G401 (cell line): ENCODE results near the gene SCIMP. TPM values are rescaled to one million over a fixed set of nuclear protein-coding genes. Genes with fewer than 3 reads are reported as not detected.
"Not testable (repeated sequence)": the region's sequence is repeated elsewhere in the genome, so short reads cannot be mapped to it uniquely, and the experiment has no call there.

ENCODE experiments used
- DNase-seq: peaks from one replicate; pipeline ENCODE4 v3.0.0-alpha.2; 2015; ENCODE audit warnings: low spot score
- in situ Hi-C: cut with HindIII; loops from 2 replicates; pipeline ENCODE4 v1.10.0; 2016; ENCODE audit warnings: low sequenced_read_pairs, mixed read lengths
- total RNA-seq: library from RNA; depleted of rRNA; stranded (reverse); fragments of >200 nt; shearing (Covaris generic); gene quantifications from 2 replicates; pipeline ENCODE4 v1.2.3, GENCODE V29; 2014

Gene SCIMP
- total RNA-seq, 1 experiment from 2014 or later = not detected

DNA sequence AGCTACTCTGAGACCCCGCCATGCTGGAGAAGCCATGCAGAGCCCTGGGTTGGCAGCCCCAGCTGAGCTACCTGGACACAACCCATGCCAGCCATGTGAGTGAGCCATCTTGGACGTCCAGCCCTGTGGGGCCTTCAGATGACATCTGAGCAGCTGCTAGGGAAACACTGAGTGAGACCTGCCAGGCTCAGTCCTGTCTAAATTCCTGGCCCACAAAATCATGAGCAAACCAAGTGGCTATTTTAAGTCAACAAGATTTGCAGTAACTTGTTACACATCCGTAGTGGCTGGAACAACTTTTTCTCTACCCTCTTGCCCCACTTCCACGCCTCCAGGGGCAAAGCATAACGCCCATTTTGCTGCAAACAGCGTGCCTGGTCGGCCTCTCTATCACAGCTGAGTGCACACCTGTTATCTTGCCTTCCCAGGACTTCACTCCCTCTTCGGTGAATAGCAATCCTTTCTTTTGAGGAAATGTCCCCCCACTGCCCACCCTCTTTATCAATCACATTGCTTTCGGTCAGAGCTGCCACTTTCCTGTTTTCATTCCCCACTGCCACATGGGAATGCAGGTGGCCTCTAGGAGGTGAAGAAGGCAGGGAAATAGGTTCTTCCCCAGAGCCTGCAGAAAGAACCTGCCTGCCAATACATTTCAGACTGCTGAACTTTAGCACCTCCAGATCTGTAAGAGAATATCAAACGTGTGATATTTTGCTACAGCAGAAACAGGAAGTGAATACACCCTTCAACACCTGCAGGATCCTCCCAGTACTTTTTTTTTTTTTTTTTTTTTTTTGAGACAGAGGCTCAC is 7.4 kb upstream of the SCIMP start:
- in situ Hi-C loops = no loop called here
- DNase-seq = no peak

DNA sequence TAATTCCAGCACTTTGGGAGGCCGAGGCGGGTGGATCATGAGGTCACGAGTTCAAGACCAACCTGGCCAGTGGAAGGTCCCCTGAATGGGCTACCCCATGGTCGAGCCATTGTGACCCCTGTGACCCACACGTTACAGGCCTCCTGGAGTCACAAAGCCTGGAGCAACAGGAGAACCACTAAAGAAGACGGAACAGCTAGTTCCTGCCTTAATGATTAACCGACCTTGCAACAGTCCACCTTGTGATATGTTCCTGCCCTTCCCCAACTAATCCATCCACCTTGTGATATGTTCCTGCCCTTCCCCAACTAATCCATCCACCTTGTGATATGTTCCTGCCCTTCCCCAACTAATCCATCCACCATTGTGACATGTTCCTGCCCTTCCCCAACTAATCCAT is 5.1 kb upstream of the SCIMP start:
- in situ Hi-C loops, DNase-seq: not testable (repeated sequence)

DNA sequence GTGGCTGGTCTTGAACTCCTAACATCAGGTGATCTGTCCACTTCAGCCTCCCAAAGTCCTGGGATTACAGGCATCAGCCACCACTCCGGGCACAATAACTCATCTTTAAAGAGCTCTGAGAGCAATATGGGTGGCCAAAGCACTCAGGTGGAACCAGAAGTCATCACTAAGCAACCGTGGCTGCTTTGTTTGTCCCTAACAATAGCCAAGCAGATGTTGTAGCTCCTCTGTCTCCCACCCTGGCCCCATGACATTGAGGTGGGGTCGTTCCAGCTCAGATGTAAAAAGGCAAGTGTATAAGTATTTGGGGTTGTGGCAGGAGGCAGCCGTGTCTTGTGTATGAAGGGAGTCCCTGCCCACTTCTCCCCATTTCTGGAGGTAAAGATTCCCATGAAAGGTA is 3.7 kb upstream of the SCIMP start:
- in situ Hi-C loops = no loop called here
- no peak for DNase-seq

DNA sequence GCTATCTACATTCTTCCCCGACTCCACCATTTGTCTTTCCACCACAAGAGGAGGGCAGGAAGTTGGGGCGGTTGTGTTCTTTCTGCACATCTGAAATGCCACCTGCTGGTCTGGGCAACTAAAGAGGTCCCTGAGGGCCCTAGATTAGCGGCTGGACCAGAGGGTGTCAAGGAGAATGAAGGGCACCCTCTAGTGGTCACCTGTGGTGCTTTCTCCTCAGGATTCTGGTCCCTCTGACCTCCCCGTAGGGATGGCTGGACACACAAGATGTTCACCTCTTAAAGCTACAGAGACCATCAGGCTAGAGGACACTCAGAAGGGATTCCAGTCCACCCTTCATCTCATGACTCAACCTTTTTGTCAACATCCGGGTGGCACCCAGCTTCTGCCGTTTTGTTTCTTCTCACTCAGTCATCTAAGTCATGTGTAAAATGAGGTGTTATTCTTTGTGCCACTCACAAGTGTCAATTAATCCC is 2.9 kb upstream of the SCIMP start:
- in situ Hi-C loops = no loop called here

DNA sequence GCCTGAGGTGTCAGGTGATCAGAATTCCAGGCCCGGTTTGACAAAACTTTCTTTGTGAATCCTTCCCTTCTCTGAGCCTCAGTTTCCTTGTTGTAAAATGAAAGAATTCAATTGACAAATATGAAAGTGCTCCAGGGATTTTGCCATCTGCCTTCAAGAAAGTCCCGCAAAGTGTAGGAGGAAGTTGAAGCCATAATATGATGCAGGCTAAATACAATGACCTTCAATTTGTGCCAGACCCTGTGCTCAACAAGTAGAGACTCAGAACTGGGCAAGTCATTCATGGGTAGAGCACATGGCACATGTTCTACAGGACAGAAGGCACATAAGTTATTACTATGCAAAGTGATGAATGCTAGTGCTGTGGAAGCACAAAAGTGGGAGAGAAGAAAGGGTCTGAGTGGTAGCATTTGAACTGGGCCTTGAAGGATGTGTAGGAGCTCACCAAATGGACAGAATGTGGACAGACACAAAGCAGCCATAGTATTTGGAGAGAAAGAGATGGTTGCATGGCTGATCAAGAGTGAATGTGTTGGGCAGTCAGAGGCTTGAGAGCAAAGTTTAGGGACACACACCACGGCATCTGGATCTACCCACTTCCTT is 2.4 kb upstream of the SCIMP start:
- in situ Hi-C loops = no loop called here
- no peak for DNase-seq

More for the DNA sequence above, 2.9 kb upstream of the SCIMP start:
- DNase-seq = peak; percentile 43

DNA sequence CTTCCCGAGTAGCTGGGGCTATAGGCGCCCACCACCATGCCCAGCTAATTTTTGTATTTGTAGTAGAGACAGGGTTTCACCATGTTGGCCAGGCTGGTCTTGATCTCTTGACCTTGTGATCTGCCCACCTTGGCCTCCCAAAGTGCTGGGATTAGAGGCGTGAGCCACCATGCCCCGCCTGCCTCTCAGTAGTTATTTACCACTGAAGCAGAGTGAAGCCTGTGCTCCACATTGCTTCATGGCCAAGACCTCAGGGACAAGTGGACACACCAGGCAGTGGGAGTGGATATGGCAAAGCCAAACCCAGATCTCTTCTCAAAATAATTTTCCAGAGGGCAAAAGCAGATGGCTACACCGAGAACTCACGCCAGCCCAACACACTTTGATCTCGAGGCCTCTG is 1.2 kb downstream of the SCIMP start:
- in situ Hi-C loops, DNase-seq: not testable (repeated sequence)

DNA sequence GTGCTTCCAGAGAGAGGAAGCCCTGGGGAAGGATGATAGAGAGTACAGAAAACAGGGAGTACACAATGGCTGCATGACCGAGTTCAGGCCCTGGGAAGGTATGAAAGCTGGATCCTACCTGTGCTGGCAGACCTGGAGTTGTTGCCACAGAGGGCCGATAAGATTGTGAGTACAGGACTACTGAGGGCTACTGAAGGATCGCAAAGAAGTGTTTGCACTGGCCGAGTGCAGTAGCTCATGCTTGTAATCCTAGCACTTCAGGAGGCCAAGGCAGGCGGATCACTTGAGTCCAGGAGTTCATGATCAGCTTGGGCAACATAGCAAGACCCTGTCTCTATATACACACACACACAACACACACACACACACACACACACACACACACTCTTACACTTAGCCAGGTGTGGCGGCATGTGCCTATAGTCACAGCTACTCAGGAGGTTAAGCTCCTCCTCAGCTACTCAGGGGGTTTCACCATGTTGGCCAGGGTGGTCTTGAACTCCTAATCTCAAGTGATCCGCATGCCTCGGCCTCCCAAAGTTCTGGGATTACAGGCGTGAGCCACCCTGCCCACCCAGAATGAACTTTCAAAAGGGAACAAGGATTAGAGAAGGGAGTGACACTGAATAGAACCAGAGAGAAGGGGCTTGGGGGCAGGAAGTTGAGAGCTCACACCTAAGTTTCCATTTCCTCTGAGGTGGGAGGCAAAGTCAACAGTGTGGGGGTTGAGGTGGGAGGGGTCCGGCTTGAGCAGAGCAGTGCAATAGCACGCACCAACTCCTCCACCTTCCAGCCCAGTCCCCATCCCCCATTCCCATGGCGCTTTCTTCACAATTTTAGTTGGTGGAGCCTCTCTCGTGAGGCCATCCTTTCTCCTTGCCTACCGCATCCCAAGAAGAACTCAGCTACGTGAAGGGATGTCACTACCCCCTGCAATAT is 7.5 kb downstream of the SCIMP start:
- no peak for DNase-seq
- in situ Hi-C loops = no loop called here

DNA sequence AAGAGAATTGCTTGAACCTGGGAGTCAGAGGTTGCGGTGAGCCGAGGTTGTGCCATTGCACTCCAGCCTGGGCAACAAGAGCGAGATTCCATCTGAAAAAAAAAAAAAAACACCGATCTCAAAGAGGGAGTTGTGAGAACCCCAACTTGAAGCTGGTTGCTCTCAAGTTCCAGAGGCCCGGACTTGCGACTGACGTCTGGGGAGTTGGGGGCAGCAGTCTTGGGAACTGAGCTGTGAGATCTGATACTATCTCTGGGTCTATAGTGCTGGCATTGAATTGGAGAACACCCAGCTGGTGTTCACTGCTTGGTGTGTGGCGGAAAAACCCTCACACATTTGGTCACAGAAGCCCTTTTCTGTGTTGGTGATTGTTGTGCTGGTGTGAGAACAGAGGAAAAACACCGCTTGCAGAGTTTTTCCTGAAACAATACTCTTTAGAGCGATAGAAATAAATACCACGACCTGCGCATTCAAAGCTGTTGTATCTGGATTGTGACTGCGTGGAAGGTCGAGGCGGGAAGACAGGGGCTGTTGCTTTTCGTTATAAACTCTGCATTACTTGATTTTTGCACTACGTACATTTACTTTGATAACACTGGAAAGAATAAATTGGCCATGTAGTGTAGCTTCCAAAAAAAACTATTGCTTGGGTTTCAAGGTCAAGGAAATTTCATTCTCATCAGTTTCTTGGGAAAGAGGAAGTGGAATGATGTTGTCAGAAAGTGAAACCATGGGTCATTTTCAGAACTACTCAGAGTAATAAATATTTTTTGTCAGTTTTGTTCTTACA is 8.8 kb downstream of the SCIMP start:
- in situ Hi-C loops = no loop called here

DNA sequence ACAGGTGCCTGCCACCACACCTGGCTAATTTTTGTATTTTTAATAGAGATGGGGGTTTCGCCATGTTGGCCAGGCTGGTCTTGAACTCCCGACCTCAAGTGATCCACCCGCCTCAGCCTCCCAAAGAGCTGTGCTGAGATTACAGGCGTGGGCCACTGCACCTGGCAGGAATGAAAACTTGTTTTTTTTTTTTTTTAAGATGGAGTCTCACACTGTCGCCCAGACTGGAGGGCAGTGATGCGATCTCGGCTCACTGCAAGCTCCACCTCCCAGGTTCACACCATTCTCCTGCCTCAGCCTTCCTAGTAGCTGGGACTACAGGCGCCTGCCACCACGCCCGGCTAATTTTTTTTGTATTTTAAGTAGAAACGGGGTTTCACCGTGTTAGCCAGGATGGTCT is 12.7 kb downstream of the SCIMP start:
- in situ Hi-C loops = not testable (repeated sequence)

More for the DNA sequence above, 8.8 kb downstream of the SCIMP start:
- DNase-seq = no peak

DNA sequence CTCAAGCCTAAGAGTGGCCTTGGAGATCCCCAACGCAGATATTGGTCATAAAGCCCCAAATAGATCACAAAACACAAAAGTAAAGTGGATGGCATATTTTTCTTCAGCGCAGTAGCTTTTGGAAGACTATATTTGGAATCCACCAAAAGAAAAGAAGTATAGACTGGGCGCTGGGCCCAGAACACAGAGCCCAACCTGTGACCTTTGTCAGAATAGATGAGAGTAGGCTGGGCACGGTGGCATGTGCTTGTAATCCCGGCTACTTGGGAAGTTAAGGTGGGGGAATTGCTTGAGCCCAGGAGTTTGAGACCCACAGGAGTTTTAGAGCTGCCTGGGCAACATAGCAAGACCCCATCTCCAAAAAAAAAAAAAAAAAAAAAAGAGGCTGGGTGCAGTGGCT is 14.6 kb downstream of the SCIMP start:
- in situ Hi-C loops = no loop called here
- no peak for DNase-seq

More for the DNA sequence above, 12.7 kb downstream of the SCIMP start:
- DNase-seq = not testable (repeated sequence)

DNA sequence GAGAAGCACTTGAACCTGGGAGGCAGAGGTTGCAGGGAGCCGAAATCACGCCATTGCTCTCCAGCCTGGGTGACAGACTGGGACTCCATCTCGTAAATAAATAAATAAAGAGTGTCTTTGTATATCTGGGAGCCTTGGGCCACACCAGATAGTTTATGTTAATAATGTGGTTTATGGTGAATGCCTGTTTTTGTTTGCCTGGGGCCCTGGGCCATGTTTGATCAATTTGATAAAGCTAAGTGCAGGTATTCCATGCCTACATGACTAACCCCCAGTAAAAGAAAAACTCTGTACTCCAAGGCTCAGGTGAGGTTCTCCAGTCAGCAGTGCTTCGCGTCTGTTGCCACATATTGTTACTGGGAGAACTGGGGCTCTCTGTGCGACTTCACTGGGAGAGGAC is 15.1 kb downstream of the SCIMP start:
- DNase-seq = no peak
- in situ Hi-C loops = no loop called here

DNA sequence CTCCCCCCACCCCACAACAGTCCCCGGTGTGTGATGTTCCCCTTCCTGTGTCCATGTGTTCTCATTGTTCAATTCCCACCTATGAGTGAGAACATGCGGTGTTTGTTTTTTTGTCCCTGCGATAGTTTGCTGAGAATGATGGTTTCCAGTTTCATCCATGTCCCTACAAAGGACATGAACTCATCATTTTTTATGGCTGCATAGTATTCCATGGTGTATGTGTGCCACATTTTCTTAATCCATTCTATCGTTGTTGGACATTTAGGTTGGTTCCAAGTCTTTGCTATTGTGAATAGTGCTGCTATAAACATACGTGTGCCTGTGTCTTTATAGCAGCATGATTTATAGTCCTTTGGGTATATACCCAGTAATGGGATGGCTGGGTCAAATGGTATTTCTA is 17.1 kb downstream of the SCIMP start:
- DNase-seq, in situ Hi-C loops: not testable (repeated sequence)

DNA sequence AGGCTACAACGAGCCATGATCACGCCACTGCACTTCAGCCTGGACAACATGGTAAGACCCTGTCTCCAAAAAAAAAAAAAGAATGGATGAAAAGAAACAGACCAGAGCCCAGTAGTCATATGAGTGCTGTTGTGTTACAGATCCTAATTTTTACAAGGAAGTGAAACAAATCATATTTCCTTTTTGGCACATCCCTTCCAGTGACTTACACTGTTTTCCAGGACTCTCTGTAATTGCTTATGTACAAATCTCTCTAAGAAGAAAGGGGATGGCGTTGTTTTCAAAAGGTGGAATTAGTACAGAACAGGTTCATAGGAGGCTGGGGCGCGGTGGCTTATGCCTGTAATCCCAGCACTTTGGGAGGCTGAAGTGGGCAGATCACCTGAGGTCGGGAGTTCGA is 23.2 kb downstream of the SCIMP start:
- in situ Hi-C loops = no loop called here
- no peak for DNase-seq

DNA sequence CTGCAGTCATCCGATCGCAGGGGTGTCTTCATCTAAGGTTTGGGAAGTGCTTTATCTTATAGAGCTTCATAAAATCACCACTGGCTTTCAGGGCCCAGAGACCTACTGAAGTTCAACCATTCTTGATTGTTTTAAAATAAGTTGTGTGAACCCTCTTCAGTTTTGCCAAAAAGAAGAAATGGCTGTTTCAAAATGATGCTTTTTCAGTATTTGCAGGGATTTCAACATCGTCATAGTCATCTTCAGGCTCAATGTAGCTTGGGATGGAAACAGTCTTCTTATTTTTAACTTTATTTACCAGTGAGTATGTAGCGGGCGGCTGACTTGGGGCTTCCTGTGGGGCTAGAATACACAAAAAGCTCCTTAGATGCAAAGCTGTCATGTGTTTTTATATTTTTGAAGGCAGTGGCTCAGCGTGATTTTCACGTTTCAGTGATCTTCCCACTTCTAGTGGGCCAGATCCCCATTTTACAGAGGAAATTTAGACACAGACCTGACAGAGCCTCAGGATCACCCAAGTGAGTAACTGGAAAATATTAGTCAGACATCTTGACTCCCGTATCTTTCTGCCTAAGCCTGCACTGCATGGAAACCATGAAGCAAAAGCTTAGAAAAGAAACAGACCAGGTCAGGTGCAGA is 23.9 kb downstream of the SCIMP start:
- no peak for DNase-seq
- in situ Hi-C loops = no loop called here

DNA sequence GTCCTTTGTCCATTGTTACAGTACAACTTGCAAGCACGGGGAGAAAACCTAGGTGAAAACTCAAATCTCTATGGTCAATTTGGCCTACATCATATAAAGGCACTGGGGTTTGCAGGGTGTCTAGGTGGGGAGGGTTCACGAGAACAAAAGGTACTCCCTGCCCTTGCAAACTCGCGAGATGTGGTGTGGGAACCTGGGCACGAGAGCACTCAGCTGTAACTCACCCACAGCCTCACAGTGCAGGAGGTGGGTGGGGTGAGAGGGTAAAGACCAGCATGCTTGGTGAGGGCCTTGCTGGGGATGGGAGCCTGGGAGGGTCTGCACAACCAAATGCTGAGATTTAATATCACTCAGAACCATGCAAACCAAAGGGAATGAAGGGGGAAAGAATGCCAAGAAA is 24.6 kb downstream of the SCIMP start:
- no peak for DNase-seq
- in situ Hi-C loops = no loop called here

DNA sequence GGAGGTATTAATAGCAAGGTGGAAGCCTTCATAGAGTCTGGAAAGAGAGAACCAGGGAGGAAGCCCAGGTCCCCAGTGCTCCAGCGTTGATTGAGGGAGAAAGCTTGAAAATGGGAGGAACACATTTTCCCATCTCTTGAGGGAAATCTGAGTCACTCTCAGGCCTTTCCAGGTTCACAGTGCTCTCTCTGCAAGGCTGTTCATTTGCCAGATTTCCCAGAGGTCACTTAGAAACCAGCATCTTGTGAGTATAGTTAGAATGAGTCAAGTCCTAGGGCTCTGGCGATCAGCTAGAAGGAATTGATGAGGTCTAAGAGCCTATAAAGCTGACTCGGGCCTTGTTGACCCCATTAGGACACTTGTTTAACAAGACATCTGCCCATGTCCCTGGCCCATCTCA is 25.3 kb downstream of the SCIMP start:
- in situ Hi-C loops = no loop called here
- DNase-seq = no peak

DNA sequence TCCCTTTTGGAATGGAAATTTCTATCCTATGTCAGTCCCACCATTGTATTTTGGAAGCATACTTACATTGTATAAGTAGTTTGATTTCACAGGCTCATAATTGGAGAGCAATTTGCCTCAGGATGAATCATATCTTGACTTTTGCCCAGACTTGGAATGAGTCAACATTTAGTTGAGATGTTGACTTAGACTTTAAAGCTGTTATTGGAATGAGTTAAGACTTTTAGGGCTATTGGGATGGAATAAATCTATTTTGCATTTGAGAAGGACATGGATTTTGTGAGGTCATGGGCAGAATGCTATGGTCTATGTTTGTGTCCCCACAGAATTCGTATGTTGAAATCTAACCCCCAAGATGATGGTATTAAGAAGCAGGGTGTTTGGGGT is 30.8 kb downstream of the SCIMP start:
- DNase-seq = no peak
- in situ Hi-C loops = no loop called here

DNA sequence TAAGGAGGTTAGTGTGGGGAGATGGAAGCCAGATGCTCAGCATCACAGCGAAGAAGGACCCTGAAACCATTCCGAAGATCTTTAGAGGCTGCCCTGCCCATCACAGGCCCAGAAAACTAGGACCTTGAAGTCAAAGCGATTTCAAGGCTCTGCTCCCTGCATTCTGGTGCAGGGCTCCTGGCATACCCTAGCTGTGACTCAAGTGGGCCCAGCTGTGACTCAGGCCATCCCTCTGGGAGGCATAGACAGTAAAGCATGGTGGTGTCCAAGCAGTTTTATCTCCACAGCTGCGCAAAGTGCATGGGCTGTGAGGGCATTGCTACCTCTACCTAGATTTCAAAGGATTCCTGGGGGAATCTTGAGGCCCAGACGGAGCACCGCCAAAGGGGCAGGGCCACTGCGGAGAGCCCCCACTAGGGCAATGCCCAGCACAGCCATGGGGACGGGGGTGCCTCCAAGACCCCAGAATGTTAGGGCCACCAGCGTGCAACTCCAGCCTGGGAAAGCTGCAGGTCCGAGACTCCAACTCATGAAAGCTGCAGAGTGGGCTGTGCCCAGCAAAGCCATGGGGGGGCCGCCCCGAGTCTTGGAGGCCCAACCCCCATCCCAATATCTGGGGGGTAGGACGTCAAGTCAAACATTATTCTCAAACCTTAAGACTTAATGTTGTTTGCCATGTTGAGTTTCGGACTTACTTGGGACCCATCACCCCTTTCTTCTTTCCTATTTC is 31.3 kb downstream of the SCIMP start:
- DNase-seq = no peak
- in situ Hi-C loops = no loop called here
